Omental fat pad (tissue), 4 donors: ENCODE results near the gene SULT2B1. TPM values are rescaled to one million over a fixed set of nuclear protein-coding genes. Genes with fewer than 3 reads are reported as not detected.

Experiments used
- ATAC-seq: fragments of 150-250 bp; one replicate; pipeline ENCODE4 v1.9.1; 2016; ENCODE audit warnings: mild to moderate bottlenecking, moderate library complexity; ENCODE audit not compliant: low FRiP score
- DNase-seq: peaks from one replicate; pipeline ENCODE4 v3.0.0-alpha.2; 2019; ENCODE audit warnings: low spot score
- CTCF ChIP-seq, 3 donors: fragments of 450-650 bp; IDR thresholded peaks; one replicate each; pipeline ENCODE4 v1.5.1; 2016 to 2017; ENCODE audit warnings: antibody characterized with exemption in 3 of 3, mild to moderate bottlenecking in 3 of 3, moderate library complexity in 2 of 3
- total RNA-seq, 4 donors: library from RNA; depleted of rRNA; stranded (reverse); fragments of >200 nt; gene quantifications; one replicate each; pipeline ENCODE4 v1.1.0, GENCODE V29; 2016

The SULT2B1 gene
- total RNA-seq, 4 donors from 2014 or later: not detected

DNA sequence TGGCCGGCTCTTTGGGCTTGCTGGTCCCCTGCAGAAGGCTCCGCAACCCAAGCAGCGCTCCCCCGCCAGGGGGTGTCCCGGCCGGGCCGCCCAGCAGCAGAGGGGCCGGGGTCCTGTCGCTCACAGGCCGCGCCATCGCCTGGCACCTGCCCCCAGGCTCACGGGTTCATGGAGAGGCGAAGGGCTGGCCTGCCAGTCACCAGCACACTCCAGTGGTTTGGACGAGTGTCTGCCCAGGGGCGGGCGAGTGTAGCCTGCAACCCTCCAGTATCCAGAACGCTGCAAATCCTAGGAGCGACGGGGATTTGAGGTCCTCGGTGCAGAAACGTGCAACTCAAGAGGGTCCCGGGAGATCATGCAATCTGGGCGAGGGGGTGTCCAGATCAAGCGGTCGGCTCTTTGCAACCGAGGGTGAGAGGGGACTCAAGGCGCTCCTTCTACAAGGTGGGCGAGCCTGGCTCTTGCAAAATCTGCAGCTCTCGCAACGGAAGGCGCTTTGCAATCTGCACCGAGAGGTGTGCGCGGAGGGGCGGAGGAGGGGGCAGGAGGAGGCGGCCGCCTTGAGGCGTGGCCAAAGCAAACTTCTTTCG is 85.0 kb downstream of the SULT2B1 start, which contains the start of gene DBP:
Gene DBP (minus strand): TSS at position 521 of the 590 bp plus-strand sequence. CDS start 385 bp downstream, at position 136.
- ATAC-seq: no peak
- DNase-seq: no peak
- TF ChIP-seq CTCF (IDR thresholded peaks at IDR 0.05): no peak

DNA sequence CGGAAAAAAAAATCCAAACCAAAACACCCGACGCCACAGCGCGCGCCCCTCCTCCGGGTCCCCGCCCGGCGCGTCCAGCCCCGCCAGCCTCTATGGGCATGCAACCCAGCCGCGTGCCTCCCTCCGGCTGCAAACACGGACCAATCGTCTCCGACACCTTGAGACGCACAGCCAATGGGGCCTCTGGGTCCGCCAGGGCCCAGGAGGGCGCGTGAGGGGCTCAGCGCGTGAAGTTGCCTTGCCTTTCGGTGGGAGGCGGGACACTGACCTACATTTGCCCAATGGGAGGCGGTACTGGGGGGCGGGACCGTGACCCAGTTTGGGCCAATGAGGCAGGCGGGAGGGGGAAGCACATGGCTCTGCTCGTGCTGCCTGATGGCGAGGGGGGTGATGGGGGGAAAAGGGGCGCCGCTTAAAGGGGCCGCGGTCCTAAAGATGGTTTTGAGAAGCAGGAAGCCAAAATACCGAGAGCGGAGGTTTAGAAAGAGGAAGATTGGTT is 85.5 kb downstream of the SULT2B1 start:
- TF ChIP-seq CTCF (IDR thresholded peaks at IDR 0.05): no peak

GRCh38 chr19:48637948-48638830 is 86.2 kb downstream of the SULT2B1 start:
- DNase-seq: no peak
- peak; percentile 33 for ATAC-seq
- no peak for TF ChIP-seq CTCF (IDR thresholded peaks at IDR 0.05)

More for the DNA sequence above, 85.5 kb downstream of the SULT2B1 start:
- peak; percentile 91 for DNase-seq
- ATAC-seq: peak; percentile 77

GRCh38 chr19:48638831-48639381 is 86.9 kb downstream of the SULT2B1 start:
- no peak for TF ChIP-seq CTCF (IDR thresholded peaks at IDR 0.05)
- no peak for ATAC-seq
- DNase-seq: no peak

- no peak for TF ChIP-seq CTCF (IDR thresholded peaks at IDR 0.05)
Measured at GRCh38 chr19:48639483-48640375, 87.8 kb downstream of the SULT2B1 start.

DNA sequence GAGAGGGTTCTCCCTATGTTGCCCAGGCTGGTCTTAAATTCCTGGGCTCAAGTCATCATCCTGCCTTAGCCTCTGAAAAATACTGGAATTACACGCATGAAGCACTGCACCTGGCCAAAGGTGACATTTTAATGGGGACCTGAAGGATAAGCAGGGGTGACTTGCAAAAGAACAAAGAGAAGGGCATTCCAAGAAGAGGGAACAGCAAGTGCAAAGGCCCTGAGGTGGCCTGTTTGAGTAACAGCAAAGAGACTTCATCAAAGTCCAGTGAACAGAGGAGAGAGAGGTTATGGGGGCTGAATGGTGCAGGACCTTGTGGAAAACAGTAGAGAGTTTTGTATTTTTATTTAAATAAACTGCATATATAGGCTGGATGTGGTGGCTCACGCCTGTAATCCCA is 89.9 kb downstream of the SULT2B1 start:
- TF ChIP-seq CTCF (IDR thresholded peaks at IDR 0.05): no peak
- DNase-seq: no peak
- ATAC-seq: no peak

More at GRCh38 chr19:48639483-48640375, 87.8 kb downstream of the SULT2B1 start:
- no peak for DNase-seq
- no peak for ATAC-seq
